Suprapubic skin (tissue), 4 donors: ENCODE data around the gene SH3BP2. TPM values are rescaled to one million over a fixed set of nuclear protein-coding genes. Genes with fewer than 3 reads are reported as not detected.
"Not testable (repeated sequence)": the region's sequence is repeated elsewhere in the genome, so short reads cannot be mapped to it uniquely, and the experiment has no call there.

ENCODE experiments used
- DNase-seq, 2 donors: peaks; one replicate each; pipeline ENCODE4 v3.0.0-alpha.2; 2019; ENCODE audit warnings: low spot score in 2 of 2
- H3K27ac ChIP-seq: fragments of 200-600 bp; sonication (generic); one replicate; pipeline ENCODE4 v1.5.1; 2019
- H3K27me3 ChIP-seq: fragments of 200-600 bp; sonication (generic); one replicate; pipeline ENCODE4 v1.5.1; 2019
- H3K36me3 ChIP-seq: fragments of 200-600 bp; sonication (generic); one replicate; pipeline ENCODE4 v1.5.1; 2019
- H3K4me1 ChIP-seq: fragments of 200-600 bp; sonication (generic); one replicate; pipeline ENCODE4 v1.5.1; 2019
- H3K4me3 ChIP-seq: fragments of 200-600 bp; sonication (generic); one replicate; pipeline ENCODE4 v1.5.1; 2019; ENCODE audit warnings: mild to moderate bottlenecking
- H3K9me3 ChIP-seq: fragments of 200-600 bp; sonication (generic); one replicate; pipeline ENCODE4 v1.5.1; 2019
- EP300 ChIP-seq: sonication (generic); formaldehyde crosslinking; IDR thresholded peaks from one replicate; pipeline ENCODE4 v1.6.1; 2017; ENCODE audit warnings: antibody characterized with exemption
- POLR2A ChIP-seq, 2 donors: fragments of 450-650 bp; IDR thresholded peaks; one replicate each; pipeline ENCODE4 v1.6.1; 2017; ENCODE audit warnings: antibody characterized with exemption in 2 of 2, mild to moderate bottlenecking in 2 of 2, moderate library complexity in 2 of 2
- POLR2AphosphoS5 ChIP-seq, 3 donors: sonication (generic); formaldehyde crosslinking; IDR thresholded peaks; one replicate each; pipeline ENCODE4 v1.6.1; 2017; ENCODE audit warnings: antibody characterized with exemption in 3 of 3
- WGBS: methylation state at CpG from one replicate; pipeline ENCODE4 v1.1.5; 2018; 5-methylcytosine and 5-hydroxymethylcytosine counted together
- total RNA-seq, 4 donors: library from RNA; depleted of rRNA; stranded (reverse); fragments of >200 nt; gene quantifications; one replicate each; pipeline ENCODE4 v1.1.0, GENCODE V29; 2016
- TF ChIP-seq, protein P1 (sequence below), 2 donors: fragments of 200-600 bp in 1 of 2; fragments of 450-650 bp in 1 of 2; sonication (generic) in 1 of 2; IDR thresholded peaks; one replicate each; pipeline ENCODE4 v1.5.1; 2016 to 2019; ENCODE audit warnings: antibody characterized with exemption in 2 of 2, mild to moderate bottlenecking in 1 of 2, moderate library complexity in 1 of 2

The SH3BP2 gene
- total RNA-seq, 4 donors from 2014 or later = 116 to 709 (median 162) TPM

DNA sequence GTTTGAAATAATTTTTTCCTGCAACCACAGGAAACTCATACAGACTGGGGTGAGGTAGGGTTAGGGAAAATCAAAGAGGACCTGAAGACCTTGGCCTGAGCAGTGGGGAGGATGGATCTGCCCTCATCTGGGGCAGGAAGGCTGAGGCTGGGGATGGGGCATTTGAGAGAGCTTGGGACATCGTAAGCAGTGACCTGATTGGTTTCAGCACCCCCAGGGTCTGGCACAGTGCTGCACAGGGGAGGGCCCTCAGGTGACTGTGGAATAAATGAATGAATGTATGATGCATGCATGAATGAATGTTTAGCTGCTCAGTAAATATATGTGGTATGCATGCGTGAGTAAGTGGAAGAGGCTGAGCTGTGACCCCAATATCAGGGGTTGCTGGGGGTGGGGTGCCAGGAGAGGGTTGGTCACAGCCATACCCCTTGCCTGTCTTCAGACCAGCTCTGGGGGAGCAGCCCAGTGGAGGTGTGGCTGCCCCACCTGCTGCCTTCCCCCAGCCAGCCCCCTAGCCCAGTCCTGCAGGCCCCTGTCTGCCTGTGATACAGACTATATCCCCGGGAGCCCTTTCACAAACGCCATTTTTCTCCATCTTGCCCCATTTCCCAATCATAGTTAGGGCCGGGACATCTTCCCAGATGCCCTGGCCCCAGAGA is 25.7 kb upstream of the SH3BP2 start:
- Histone ChIP-seq H3K9me3 (no peaks in the 10 kb centered on the region), H3K4me1 (peaks cover 16% of the 10 kb centered on the region), H3K36me3 (no peaks in the 10 kb centered on the region), H3K27ac (no peak overlapping the region), H3K27me3 (no peaks in the 10 kb centered on the region), H3K4me3 (no peak overlapping the region)
- no peak for TF ChIP-seq POLR2AphosphoS5 (IDR thresholded peaks at IDR 0.05)
- TF ChIP-seq EP300 = no peak
- TF ChIP-seq POLR2A (IDR thresholded peaks at IDR 0.05) = no peak
- TF ChIP-seq, protein P1, sequence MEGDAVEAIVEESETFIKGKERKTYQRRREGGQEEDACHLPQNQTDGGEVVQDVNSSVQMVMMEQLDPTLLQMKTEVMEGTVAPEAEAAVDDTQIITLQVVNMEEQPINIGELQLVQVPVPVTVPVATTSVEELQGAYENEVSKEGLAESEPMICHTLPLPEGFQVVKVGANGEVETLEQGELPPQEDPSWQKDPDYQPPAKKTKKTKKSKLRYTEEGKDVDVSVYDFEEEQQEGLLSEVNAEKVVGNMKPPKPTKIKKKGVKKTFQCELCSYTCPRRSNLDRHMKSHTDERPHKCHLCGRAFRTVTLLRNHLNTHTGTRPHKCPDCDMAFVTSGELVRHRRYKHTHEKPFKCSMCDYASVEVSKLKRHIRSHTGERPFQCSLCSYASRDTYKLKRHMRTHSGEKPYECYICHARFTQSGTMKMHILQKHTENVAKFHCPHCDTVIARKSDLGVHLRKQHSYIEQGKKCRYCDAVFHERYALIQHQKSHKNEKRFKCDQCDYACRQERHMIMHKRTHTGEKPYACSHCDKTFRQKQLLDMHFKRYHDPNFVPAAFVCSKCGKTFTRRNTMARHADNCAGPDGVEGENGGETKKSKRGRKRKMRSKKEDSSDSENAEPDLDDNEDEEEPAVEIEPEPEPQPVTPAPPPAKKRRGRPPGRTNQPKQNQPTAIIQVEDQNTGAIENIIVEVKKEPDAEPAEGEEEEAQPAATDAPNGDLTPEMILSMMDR (IDR thresholded peaks at IDR 0.05) = no peak
- DNase-seq = no peak
- 92% methylated on average over 5 of the region's 5 CpGs for WGBS

GRCh38 chr4:2767705-2768074 is 25.2 kb upstream of the SH3BP2 start:
- no peak for DNase-seq
- Histone ChIP-seq H3K4me1 (peaks cover 16% of the 10 kb centered on the region), H3K27me3 (no peaks in the 10 kb centered on the region), H3K9me3 (no peaks in the 10 kb centered on the region), H3K27ac (no peak overlapping the region), H3K36me3 (no peaks in the 10 kb centered on the region), H3K4me3 (no peak overlapping the region)
- TF ChIP-seq POLR2AphosphoS5 (IDR thresholded peaks at IDR 0.05) (no peak), EP300 (no peak), POLR2A (IDR thresholded peaks at IDR 0.05) (no peak)
- TF ChIP-seq, protein P1 (IDR thresholded peaks at IDR 0.05) = no peak
- 68% methylated on average over 10 of the region's 11 CpGs for WGBS

DNA sequence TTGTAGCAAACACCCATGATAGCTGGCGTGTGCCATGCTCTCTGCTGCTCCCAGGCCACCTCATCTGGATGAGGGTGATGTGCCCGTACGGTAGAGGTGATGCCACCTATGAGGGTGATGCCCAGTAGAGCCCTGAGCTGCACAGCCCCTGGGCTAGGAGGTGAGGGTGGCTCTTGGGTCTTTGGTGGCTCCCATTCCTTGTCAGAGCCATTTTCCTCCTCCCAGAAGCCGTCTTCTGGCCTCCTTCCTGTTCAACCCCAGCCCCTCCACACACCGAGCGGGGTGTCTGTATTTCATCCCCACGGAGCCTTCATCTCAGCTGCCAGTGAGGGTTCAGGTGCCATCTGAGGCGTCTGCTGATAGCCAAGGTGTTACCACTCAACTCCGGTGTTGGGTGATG is 24.8 kb upstream of the SH3BP2 start:
- Histone ChIP-seq H3K9me3 (no peaks in the 10 kb centered on the region), H3K4me1 (peaks cover 16% of the 10 kb centered on the region), H3K36me3 (no peaks in the 10 kb centered on the region), H3K27ac (no peak overlapping the region), H3K4me3 (no peak overlapping the region), H3K27me3 (no peaks in the 10 kb centered on the region)
- TF ChIP-seq POLR2A (IDR thresholded peaks at IDR 0.05) (no peak), POLR2AphosphoS5 (IDR thresholded peaks at IDR 0.05) (no peak), EP300 (no peak)
- TF ChIP-seq, protein P1 (IDR thresholded peaks at IDR 0.05) = no peak
- WGBS = 87% methylated on average over 9 of the region's 9 CpGs
- no peak for DNase-seq

DNA sequence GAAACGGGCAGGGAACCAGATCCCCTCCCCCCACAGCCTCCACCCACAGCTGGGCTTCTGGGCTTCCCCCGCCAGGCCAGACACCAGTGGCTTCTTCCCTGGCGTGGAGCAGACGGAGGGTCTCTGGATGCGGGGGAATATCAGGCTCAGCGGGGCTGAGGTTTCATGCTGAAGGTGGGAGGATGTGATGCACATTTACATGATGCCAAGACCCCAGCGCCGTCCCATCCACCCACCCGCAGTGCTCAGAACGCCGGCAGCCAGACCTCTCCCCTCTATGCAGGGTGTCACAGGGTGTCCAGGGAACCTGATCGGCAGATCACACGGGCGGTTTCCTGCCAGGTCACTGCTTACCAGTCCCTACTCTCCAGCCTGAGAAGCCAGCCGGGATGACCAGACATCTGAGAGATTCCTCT is 24.0 kb upstream of the SH3BP2 start:
- TF ChIP-seq, protein P1 (IDR thresholded peaks at IDR 0.05) = no peak
- no peak for TF ChIP-seq POLR2A (IDR thresholded peaks at IDR 0.05)
- no peak for TF ChIP-seq EP300
- no peak for TF ChIP-seq POLR2AphosphoS5 (IDR thresholded peaks at IDR 0.05)
- Histone ChIP-seq H3K27me3 (no peaks in the 10 kb centered on the region), H3K36me3 (no peaks in the 10 kb centered on the region), H3K9me3 (no peaks in the 10 kb centered on the region), H3K4me3 (no peak overlapping the region), H3K4me1 (peaks cover 9% of the 10 kb centered on the region), H3K27ac (no peak overlapping the region)
- 75% methylated on average over 11 of the region's 15 CpGs for WGBS
- DNase-seq = no peak

DNA sequence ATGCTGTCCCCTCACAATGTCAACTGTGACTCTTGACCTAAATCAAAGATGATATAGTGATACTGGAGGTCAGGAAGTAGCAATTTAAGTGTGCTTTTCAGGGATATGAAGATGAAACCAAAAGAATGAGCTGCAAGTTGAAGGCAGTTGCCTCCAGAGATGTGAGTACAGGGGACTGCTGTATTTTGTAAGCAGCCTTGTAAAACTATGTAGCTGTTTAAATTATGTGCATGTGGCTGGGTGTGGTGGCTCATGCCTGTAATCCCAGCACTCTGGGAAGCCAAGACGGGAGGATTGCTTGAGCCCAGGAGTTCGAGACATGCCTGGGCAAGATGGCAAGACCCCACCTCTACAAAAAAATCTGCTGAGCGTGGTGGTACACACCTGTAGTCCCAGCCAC is 21.6 kb upstream of the SH3BP2 start:
- WGBS = 64% methylated on average over 3 of the region's 3 CpGs
- no peaks in the 10 kb centered on the region for H3K36me3 ChIP-seq
- H3K27ac ChIP-seq = no peak overlapping the region

DNA sequence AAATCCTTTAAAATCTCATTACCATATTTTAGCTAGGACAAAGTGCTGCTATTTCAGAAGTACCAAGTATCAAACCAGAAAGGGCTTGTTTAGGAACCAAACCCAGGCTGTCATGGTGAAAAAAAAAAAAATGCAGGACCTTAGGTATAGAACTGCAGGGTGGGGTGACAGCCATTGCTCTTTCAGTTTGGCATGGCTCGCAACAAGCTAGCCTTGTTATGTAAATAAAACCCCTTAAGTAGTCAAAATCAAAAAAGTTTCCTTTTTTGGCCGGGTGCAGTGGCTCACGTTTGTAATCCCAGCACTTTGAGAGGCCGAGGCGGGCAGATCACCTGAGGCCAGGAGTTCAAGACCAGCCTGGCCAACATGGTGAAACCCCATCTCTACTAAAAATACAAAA is 12.2 kb upstream of the SH3BP2 start:
- H3K4me1 ChIP-seq, H3K27me3 ChIP-seq, H3K4me3 ChIP-seq, H3K27ac ChIP-seq, H3K36me3 ChIP-seq, H3K9me3 ChIP-seq: not testable (repeated sequence)
- 93% methylated on average over 5 of the region's 5 CpGs for WGBS
- peak; percentile 1 to 21 for DNase-seq

More for the DNA sequence above, 21.6 kb upstream of the SH3BP2 start:
- DNase-seq = peak in 1 of 2 donors; percentile 25
- H3K4me3 ChIP-seq = no peak overlapping the region
- H3K27me3 ChIP-seq = no peaks in the 10 kb centered on the region
- peaks cover 8% of the 10 kb centered on the region for H3K4me1 ChIP-seq
- TF ChIP-seq POLR2AphosphoS5 (IDR thresholded peaks at IDR 0.05) = no peak
- TF ChIP-seq EP300 = no peak
- no peak for TF ChIP-seq POLR2A (IDR thresholded peaks at IDR 0.05)
- TF ChIP-seq, protein P1 (IDR thresholded peaks at IDR 0.05) = no peak
- no peaks in the 10 kb centered on the region for H3K9me3 ChIP-seq
